Glutamatergic neuron (in vitro differentiated cells): Measurements from ENCODE around the gene ESYT2. TPM values are rescaled to one million over a fixed set of nuclear protein-coding genes. Genes with fewer than 3 reads are reported as not detected.

Experiments
- DNase-seq: peaks from one replicate; pipeline ENCODE4 v3.0.0; 2022
- H3K27ac Mint-ChIP-seq: one replicate; pipeline ENCODE4 v1.8.0; 2020; ENCODE audit warnings: mild to moderate bottlenecking, mixed read lengths, inconsistent platforms; ENCODE audit not compliant: unreplicated experiment
- H3K27me3 Mint-ChIP-seq: one replicate; pipeline ENCODE4 v1.8.0; 2020; ENCODE audit warnings: mild to moderate bottlenecking, moderate library complexity, mixed read lengths, inconsistent platforms; ENCODE audit not compliant: unreplicated experiment
- H3K36me3 Mint-ChIP-seq: one replicate; pipeline ENCODE4 v1.8.0; 2020; ENCODE audit warnings: mild to moderate bottlenecking, mixed read lengths, inconsistent platforms; ENCODE audit not compliant: unreplicated experiment
- H3K4me1 Mint-ChIP-seq: one replicate; pipeline ENCODE4 v1.8.0; 2020; ENCODE audit warnings: mild to moderate bottlenecking, low read depth, mixed read lengths, inconsistent platforms; ENCODE audit not compliant: unreplicated experiment
- H3K4me3 Mint-ChIP-seq: one replicate; pipeline ENCODE4 v1.8.0; 2020; ENCODE audit warnings: mild to moderate bottlenecking, mixed read lengths, inconsistent platforms; ENCODE audit not compliant: unreplicated experiment
- H3K9me3 Mint-ChIP-seq: one replicate; pipeline ENCODE4 v1.8.0; 2020; ENCODE audit warnings: mild to moderate bottlenecking, moderate library complexity, mixed read lengths, inconsistent platforms; ENCODE audit not compliant: unreplicated experiment
- total RNA-seq: library from RNA; stranded (reverse); fragmentation: NEBNext Ultra II Directional; extraction: Animal tissue kit (Norgen Biotek cat#: 25700); gene quantifications from one replicate; pipeline ENCODE4 v1.2.1, GENCODE V29; 2021; ENCODE audit not compliant: unreplicated experiment
- TF ChIP-seq, protein P1 (sequence below): fragments of 200-600 bp; sonication (generic); IDR thresholded peaks from one replicate; pipeline ENCODE4 v1.5.0; 2021; ENCODE audit not compliant: partially characterized antibody, unreplicated experiment

Gene ESYT2
- total RNA-seq, 1 donor from 2014 or later: 41.9 TPM

DNA sequence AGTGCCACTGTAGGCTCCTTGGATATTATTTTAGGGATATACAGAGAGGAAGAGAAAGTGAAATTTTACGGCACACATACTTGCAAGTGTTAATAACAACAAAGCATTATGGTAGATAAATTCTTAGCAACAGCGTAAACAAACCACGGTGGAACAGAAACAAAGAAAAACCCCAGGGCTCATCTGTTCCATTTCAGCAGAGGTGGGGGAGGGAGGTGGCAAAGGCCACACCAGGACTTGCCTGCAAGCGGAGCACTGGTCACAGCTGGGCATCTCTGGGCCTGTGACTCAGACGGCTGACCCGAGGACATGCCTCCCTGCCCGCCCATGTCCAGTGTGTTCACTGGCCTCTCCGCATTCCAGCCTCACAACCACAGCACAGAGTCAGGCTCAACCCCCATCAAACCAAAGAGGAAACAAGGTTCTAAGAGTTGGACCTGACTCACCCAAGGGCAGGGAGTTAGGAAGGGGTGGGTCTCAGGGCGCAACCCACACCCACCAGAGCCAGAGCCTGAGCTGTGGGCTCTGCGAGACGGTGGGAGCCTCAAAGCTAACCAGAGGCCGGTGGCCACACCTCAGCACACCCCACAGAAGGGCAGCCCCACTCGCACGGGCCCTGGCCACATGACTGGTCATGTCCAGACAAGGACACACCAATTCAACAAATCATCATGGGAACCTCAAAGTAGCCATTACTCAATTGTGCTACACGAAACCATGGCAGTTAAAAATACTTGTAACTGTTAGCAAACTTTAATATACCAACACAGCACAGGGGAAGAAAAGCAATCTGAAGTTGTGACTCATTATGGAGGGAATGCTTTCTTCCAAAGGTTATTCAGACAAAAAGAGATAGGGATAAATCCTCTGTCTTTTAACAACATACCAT is 10.7 kb downstream of the ESYT2 start:
- TF ChIP-seq, protein P1, sequence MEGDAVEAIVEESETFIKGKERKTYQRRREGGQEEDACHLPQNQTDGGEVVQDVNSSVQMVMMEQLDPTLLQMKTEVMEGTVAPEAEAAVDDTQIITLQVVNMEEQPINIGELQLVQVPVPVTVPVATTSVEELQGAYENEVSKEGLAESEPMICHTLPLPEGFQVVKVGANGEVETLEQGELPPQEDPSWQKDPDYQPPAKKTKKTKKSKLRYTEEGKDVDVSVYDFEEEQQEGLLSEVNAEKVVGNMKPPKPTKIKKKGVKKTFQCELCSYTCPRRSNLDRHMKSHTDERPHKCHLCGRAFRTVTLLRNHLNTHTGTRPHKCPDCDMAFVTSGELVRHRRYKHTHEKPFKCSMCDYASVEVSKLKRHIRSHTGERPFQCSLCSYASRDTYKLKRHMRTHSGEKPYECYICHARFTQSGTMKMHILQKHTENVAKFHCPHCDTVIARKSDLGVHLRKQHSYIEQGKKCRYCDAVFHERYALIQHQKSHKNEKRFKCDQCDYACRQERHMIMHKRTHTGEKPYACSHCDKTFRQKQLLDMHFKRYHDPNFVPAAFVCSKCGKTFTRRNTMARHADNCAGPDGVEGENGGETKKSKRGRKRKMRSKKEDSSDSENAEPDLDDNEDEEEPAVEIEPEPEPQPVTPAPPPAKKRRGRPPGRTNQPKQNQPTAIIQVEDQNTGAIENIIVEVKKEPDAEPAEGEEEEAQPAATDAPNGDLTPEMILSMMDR: no peak
- Mint-ChIP-seq H3K4me3 (peak overlapping the region; percentile 53), H3K27me3 (peaks cover 3% of the 10 kb centered on the region), H3K36me3 (no peaks in the 10 kb centered on the region), H3K9me3 (peaks cover 3% of the 10 kb centered on the region), H3K4me1 (peaks cover 56% of the 10 kb centered on the region), H3K27ac (peak overlapping the region; percentile 75)
- peak; percentile 69 for DNase-seq

- H3K4me1 Mint-ChIP-seq: peaks cover 56% of the 10 kb centered on the region
- no peak overlapping the region for H3K27ac Mint-ChIP-seq
- TF ChIP-seq, protein P1: no peak
- H3K9me3 Mint-ChIP-seq: peaks cover 3% of the 10 kb centered on the region
- H3K36me3 Mint-ChIP-seq: no peaks in the 10 kb centered on the region
- peaks cover 5% of the 10 kb centered on the region for H3K27me3 Mint-ChIP-seq
- no peak for DNase-seq
- H3K4me3 Mint-ChIP-seq: no peak overlapping the region
These were observed 12.3 kb downstream of the ESYT2 start for GRCh38 chr7:158816995-158817394.

DNA sequence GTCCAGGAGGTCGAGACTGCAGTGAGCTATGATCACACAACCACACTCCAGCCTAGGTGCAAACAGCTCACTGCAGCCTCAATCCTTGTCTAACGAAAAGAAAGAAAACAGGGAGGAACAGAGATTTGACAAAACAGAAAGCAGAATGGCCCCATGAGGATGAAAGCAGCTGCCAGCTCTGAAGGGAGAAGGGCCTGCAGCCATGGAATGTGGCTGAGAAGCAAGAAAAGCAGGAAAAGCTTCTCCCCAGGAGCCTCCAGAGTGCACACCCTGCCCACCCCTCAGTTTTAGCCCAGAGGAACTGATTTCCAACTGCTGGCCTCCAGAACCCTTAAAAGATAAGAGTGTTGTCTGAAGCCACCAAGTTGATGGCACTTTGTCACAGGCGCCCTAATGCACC is 13.0 kb downstream of the ESYT2 start:
- peaks cover 3% of the 10 kb centered on the region for H3K9me3 Mint-ChIP-seq
- H3K4me3 Mint-ChIP-seq: peak overlapping the region; percentile 10
- peak overlapping the region; percentile 49 for H3K27ac Mint-ChIP-seq
- peaks cover 5% of the 10 kb centered on the region for H3K27me3 Mint-ChIP-seq
- no peaks in the 10 kb centered on the region for H3K36me3 Mint-ChIP-seq
- DNase-seq: no peak
- peaks cover 50% of the 10 kb centered on the region for H3K4me1 Mint-ChIP-seq
- TF ChIP-seq, protein P1: no peak

- peaks cover 47% of the 10 kb centered on the region for H3K4me1 Mint-ChIP-seq
- H3K36me3 Mint-ChIP-seq: no peaks in the 10 kb centered on the region
- H3K9me3 Mint-ChIP-seq: peaks cover 3% of the 10 kb centered on the region
- no peak for DNase-seq
- TF ChIP-seq, protein P1: no peak
- no peak overlapping the region for H3K4me3 Mint-ChIP-seq
- peak overlapping the region; percentile 49 for H3K27ac Mint-ChIP-seq
- H3K27me3 Mint-ChIP-seq: peaks cover 5% of the 10 kb centered on the region
These were observed 13.5 kb downstream of the ESYT2 start for GRCh38 chr7:158815800-158816128.

DNA sequence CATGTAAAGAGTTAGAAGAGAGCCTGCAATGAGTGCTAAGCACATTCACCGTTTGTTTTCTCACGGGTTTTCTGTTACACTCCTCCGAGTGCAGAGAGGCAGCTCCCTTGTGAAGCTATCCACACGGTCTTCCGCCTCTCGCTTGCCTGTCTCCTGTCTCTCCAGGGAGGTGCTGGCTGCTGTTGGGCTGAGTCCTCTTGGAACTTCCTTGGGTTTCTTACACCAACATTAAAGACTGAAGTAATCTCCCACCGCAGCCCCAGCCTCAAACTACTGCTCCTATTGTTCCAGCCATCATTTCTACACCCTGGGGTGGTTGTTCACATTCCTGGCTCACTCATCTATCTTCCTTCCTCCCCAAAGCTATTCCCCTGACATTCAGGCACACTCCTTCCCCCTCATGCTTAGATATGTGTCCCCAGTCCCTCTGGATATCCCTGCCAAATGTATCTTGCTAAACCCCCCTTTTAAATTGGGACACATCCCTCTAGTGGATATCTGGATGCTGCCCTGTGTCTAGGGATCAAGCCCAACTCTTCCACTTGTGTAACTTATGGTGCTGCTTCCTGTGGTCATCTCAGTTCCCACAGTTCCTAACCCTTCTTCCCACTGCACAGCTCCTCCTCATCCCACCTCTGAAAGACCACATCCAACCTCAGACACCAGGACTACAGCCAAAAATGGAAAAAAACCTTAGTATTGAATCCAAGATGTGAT is 14.1 kb downstream of the ESYT2 start:
- Mint-ChIP-seq H3K9me3 (peaks cover 3% of the 10 kb centered on the region), H3K27ac (peak overlapping the region; percentile 62), H3K4me1 (peaks cover 49% of the 10 kb centered on the region), H3K4me3 (peak overlapping the region; percentile 27), H3K27me3 (peaks cover 5% of the 10 kb centered on the region), H3K36me3 (no peaks in the 10 kb centered on the region)
- DNase-seq: no peak
- TF ChIP-seq, protein P1: no peak
